Stimulated activated CD4-positive, alpha-beta T cell treated with anti-CD3 and anti-CD28 coated beads, Interleukin-1b, Interleukin-23, amount 100 ng/mL, for 48 hours (primary cell): Measurements from ENCODE around the gene NUDT5.
A peak's percentile ranks its signal among the peaks of the same experiment; 100 is the strongest.
"Not testable (repeated sequence)": the region's sequence is repeated elsewhere in the genome, so short reads cannot be mapped to it uniquely, and the experiment has no call there.

Experiments used
- DNase-seq: peaks from one replicate; pipeline ENCODE4 v3.0.0-alpha.2; 2020

NUDT5 gene

GRCh38 chr10:12195603-12196506 is at the start of gene NUDT5, which contains the start of gene CDC123:
NUDT5 (minus strand) TSS chr10:12195891; CDS start chr10:12186291, 9,600 bp downstream.
CDC123 (plus strand) TSS chr10:12196188; CDS start chr10:12196246, 58 bp downstream.
- peak; percentile 89 for DNase-seq

- DNase-seq: no peak
These were observed 48.4 kb upstream of the NUDT5 start for GRCh38 chr10:12243864-12244620.

DNA sequence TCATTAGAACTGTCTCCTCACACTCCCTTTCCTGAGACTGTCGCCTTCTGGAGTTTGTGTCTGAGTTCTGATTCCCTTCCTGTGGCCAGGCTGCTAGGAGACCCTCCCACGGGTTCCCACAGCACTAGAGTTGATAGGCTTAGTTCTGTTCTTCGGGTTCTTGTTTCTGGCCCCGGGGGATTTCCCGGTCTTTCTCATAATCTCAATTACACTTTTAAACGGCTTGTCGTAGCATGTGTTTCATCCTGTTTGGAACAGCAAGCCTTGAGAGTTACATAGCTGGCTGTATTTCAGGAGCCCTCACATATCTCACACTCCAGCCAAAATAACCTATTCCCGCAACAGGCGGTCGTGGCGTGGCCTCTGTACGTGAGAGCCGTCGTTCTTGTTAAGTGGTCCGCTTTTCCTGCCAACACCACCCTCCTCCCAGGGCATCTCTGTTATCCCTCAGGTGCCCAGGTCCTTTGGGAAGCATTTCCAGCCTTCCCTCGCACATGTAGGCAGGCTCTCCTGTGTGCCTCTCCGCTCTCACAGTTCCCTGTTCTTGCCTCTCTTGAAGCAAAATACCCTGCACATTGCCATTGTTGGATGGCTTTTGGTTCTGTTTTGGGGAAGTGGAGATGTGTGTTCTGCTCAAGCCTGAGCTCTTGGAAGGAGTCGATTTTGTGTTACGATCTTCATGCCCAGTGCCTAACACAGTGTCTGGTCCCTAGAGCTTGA is 46.3 kb upstream of the NUDT5 start:
- peak; percentile 55 for DNase-seq

- DNase-seq: no peak
These were observed 43.1 kb upstream of the NUDT5 start for GRCh38 chr10:12238821-12239220.

GRCh38 chr10:12237265-12238220 is 41.9 kb upstream of the NUDT5 start:
- no peak for DNase-seq

GRCh38 chr10:12235796-12236195 is 40.1 kb upstream of the NUDT5 start:
- DNase-seq: no peak

DNA sequence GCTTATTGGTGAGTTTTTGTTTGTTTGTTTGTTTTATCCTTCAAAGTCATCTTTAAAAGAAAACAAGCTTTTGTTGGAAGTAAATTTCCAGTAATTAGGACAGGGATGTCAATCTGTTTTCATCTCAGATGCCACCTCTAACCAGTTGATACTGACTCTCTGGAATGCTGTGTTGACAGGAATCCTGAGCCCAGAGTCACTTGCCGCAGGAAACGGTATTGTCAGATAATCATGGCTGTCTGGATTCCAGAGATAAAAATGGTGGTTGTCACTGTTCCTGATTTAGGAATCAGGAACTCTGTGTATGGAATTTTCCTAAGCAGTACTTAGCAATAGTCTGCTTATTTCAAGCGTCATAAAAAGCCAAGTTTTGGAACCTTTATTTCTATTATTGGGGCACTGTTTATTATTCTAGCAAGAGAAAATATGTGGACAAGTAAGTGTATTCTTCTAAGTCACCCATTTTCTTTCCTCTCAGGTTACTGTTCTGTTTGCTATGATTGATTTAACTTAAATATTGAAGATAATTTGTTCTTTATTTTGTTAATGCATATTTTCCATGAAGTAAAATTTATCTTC is 39.5 kb upstream of the NUDT5 start:
- DNase-seq: no peak

GRCh38 chr10:12234687-12235086 is 39.0 kb upstream of the NUDT5 start:
- DNase-seq: not testable (repeated sequence)

DNA sequence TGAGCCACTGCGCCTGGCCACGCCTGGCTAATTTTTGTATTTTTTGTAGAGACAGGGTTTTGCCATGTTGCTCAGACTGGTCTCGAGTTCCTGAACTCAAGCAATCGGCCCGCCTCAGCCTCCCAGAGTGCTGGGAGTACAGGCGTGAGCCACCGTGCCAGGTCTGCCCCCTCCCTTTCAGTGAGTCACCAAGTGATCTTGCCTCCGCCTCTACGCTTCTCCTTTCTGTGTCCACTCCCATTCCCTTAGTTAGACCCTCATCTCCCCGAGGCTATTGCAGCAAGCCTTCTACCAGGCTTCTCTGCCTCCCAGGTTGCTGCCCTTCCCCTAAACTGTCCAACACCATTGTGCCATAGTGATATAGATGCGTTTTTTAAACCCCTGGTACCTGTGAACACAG is 33.2 kb upstream of the NUDT5 start:
- DNase-seq: no peak

- not testable (repeated sequence) for DNase-seq
These were observed 30.7 kb upstream of the NUDT5 start for GRCh38 chr10:12226438-12226837.

DNA sequence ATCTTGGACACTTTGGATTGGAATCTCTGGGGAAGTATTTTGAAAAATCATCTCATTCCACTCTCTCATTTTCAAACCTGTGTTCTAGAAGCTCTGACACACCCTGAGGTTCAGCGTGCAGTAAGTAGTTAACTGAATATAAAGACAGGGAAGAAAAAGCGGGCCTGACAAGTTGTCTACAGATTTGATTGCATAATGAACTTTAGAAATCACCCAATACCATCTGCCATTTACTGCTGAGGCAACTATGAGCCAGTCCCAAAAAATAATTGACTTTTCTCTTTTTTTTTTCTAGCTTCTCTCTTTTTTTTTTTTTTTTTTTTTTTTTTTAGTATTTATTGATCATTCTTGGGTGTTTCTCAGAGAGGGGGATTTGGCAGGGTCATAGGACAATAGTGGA is 29.8 kb upstream of the NUDT5 start:
- no peak for DNase-seq

DNA sequence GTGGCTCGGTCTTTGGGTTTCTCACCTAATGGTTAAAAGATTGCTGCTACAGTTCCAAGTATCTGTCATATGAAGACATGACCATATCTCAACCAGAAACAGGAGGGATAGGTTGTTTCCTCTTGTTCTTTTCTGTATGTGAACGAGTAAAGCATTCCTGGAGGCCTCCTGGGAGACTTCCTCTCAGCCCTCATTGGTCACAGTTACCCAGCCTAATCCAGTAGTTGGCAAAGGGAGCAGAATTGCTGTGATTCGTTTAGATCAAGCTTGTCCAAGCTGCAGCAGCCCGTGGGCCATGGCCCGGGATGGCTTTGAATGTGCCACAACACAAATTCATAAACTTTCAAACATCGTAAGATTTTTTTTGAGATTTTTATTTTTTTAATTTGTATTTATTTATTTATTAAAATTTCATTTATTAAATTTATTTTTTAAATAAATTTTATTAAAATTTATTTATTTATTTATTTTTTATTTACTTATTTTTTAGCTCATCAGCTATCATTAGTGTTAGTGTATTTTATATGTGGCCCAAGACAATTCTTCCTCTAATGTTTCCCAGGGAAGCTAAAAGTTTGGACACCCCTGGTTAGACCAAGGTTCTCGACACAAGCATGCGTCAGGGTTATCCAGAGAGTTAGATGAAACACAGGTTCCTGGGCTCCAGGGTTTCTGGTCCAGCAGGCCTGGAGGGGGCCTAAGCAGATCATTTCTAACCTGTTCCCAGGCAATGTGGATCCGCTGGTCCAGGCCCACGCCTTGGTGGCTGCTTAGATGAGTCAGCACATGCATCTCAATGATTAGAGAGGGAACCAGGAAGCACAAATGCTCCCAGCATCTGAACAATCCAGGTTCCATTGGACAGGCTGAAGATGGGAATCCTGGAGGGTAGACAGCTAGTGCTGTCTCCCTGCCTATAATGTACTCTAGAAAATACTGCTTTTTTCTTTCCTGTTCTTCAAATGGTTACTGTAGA is 25.9 kb upstream of the NUDT5 start:
- DNase-seq: no peak

- DNase-seq: no peak
These were observed 23.3 kb upstream of the NUDT5 start for GRCh38 chr10:12218991-12219390.

DNA sequence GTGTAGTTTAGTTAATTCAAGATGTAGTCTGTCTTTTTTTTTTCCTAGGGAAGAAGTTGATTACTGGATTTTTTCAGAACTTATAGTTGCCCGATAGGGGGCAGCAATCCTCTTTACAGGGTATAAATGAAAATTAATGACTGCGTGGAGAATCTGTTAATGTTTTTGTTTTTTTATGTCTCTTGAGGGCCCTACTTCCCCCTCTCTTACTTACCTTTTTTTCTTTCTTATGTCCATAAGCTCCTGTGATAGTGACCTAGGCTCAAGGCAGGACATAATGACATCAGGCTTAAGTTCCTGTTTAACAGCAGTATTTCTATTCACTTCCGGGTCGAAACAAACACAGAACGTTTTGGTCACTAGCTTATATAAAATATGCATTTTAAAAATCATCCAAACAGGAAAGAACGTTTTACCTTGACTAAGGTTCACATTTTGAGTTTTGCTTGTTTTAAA is 19.1 kb upstream of the NUDT5 start:
- DNase-seq: no peak

DNA sequence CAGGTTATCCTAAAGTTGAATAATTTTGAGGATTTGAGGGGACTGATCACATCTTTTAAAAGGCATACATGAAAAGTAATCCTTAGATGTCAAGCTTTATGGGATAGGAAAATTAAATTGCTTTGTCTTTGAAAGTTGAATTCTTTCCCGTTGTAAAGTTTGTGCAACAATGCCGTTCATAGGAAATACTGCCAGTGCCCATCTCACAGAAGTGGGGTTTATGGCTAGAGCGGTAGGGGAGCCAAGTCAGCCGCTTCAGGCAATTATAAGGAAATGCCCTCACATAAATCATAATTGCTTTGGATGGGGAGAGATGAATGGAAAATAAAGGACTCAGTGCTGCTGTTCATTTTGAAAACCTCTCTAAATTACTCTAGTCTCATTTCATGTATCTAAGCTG is 18.4 kb upstream of the NUDT5 start:
- DNase-seq: no peak

GRCh38 chr10:12213621-12214020 is 17.9 kb upstream of the NUDT5 start:
- DNase-seq: no peak

GRCh38 chr10:12212454-12212853 is 16.8 kb upstream of the NUDT5 start:
- DNase-seq: no peak

GRCh38 chr10:12208460-12208859 is 12.8 kb upstream of the NUDT5 start:
- no peak for DNase-seq

- no peak for DNase-seq
These were observed 11.4 kb upstream of the NUDT5 start for GRCh38 chr10:12207114-12207513.

DNA sequence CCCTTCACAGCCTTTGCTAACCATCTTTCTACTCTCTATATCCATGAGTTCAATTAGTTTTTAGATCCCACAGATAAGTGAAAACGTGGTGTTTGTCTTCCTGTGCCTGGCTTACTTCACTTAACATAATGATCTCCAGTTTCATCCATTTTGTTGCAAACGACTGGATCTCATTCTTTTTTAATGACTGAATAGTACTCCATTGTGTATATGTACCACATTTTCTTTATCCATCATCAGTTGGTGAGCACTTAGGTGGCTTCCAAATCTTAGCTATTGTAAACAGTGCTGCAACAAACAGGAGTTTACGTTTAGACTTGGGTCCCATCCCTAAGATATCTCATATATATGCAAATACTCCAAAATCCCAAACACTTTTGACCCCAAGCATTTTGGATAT is 9.4 kb upstream of the NUDT5 start:
- DNase-seq: no peak
